PC-9 (cell line): ENCODE data around the gene BCHE. TPM values are rescaled to one million over a fixed set of nuclear protein-coding genes. Genes with fewer than 3 reads are reported as not detected.

Experiments used
- BruUV-seq: library from RNA; stranded (reverse); fragments of 400-500 nt; replicated peaks from 2 replicates; lab custom pipeline; 2021; lab: Mats Ljungman, UMichigan
- CTCF ChIA-PET: fragments of 300-600 bp; sonication (Branson Sonifier 250); formaldehyde crosslinking; loops from one replicate; lab custom pipeline; 2022; ENCODE audit warnings: antibody characterized with exemption; lab: Charles Lee
- POLR2A ChIA-PET: fragments of 300-600 bp; sonication (Branson Sonifier 250); formaldehyde crosslinking; loops from one replicate; lab custom pipeline; 2022; ENCODE audit warnings: antibody characterized with exemption; ENCODE audit not compliant: unreplicated experiment; lab: Charles Lee
- DNase-seq, 2 experiments: peaks; one replicate each; pipeline versions ENCODE4 v3.0.0 to v3.0.0-alpha.2; 2015 to 2022; ENCODE audit warnings: mixed read lengths in 1 of 2
- H2AFZ ChIP-seq: fragments of 200-600 bp; sonication (generic); 2 replicates; pipeline ENCODE4 v1.8.1; 2017; ENCODE audit warnings: antibody characterized with exemption
- H3F3A ChIP-seq: fragments of 200-600 bp; sonication (generic); 2 replicates; pipeline ENCODE4 v1.8.1; 2017; ENCODE audit warnings: antibody characterized with exemption, mild to moderate bottlenecking, low read depth; ENCODE audit not compliant: insufficient read depth
- H3K27ac ChIP-seq: fragments of 200-600 bp; sonication (generic); 2 replicates; pipeline ENCODE4 v1.6.1; 2016; ENCODE audit warnings: mixed run types
- H3K27me3 ChIP-seq: fragments of 200-600 bp; sonication (generic); 2 replicates; pipeline ENCODE4 v1.6.1; 2016; ENCODE audit warnings: low read depth, mixed run types; ENCODE audit not compliant: insufficient read depth
- H3K36me3 ChIP-seq: fragments of 200-600 bp; sonication (generic); 2 replicates; pipeline ENCODE4 v1.6.1; 2016; ENCODE audit warnings: low read depth, mixed run types
- H3K4me1 ChIP-seq: fragments of 200-600 bp; sonication (generic); replicated peaks from 2 replicates; pipeline ENCODE4 v1.6.1; 2016; ENCODE audit warnings: mixed run types; ENCODE audit not compliant: insufficient read depth
- H3K4me2 ChIP-seq: fragments of 200-600 bp; sonication (generic); 2 replicates; pipeline ENCODE4 v1.6.1; 2017; ENCODE audit warnings: mixed run types
- H3K4me3 ChIP-seq: fragments of 200-600 bp; sonication (generic); 2 replicates; pipeline ENCODE4 v1.6.1; 2016; ENCODE audit warnings: mixed run types
- H3K79me2 ChIP-seq: fragments of 200-600 bp; sonication (generic); 2 replicates; pipeline ENCODE4 v1.6.1; 2017; ENCODE audit warnings: low read depth, mixed run types
- H3K9me2 ChIP-seq: fragments of 200-600 bp; sonication (generic); 2 replicates; pipeline ENCODE4 v1.8.1; 2017; ENCODE audit warnings: mild to moderate bottlenecking; ENCODE audit not compliant: insufficient read depth
- H3K9me3 ChIP-seq: fragments of 200-600 bp; sonication (generic); 2 replicates; pipeline ENCODE4 v1.8.1; 2016; ENCODE audit warnings: low read depth; ENCODE audit not compliant: insufficient read depth
- H4K20me1 ChIP-seq: fragments of 200-600 bp; sonication (generic); 2 replicates; pipeline ENCODE4 v1.8.1; 2017; ENCODE audit not compliant: insufficient read depth
- EZH2 ChIP-seq: fragments of 200-600 bp; sonication (generic); IDR thresholded peaks from 2 replicates; pipeline ENCODE4 v1.8.0; 2017; ENCODE audit warnings: antibody characterized with exemption, low read depth
- intact Hi-C: fragments of 100-400 bp; cut with micrococcal nuclease; formaldehyde crosslinking; loops from one replicate; pipeline ENCODE4 v1.10.0; 2022; ENCODE audit not compliant: unreplicated experiment
- total RNA-seq: library from RNA; stranded (reverse); gene quantifications from 2 replicates; pipeline ENCODE4 v1.2.3, GENCODE V29; 2021
- TF ChIP-seq, protein P1 (sequence below): fragments of 200-600 bp; sonication (generic); conservative IDR thresholded peaks from 2 replicates; pipeline ENCODE4 v1.6.1; 2017; ENCODE audit warnings: mixed run types, antibody characterized with exemption, mild to moderate bottlenecking, moderate library complexity

The BCHE gene
- total RNA-seq, 1 experiment from 2014 or later, result not detected

DNA sequence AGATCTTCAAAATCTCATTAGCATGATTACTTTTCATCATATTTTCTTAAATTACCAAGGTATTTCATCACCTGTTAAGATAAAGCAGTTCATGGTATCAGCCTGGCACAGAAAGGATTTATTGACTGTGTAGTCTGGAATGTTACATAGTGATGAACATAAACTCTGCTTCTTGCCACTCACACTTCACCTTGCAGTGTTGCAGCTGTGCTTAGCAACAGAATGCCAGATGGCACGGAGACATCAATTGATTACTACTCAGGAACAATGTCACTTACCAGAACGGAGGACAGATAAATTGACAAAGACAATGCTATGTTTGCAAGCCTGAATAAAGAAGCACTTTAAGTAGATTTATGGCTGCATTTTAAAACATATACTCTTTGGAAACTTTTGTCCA lies 15.0 kb upstream of the BCHE start:
- H3K9me3 ChIP-seq, result 0 out of 2 replicates have a peak, but pooled peaks cover 3% of the 10 kb centered on the region
- H3F3A ChIP-seq, result no peaks in the 10 kb centered on the region
- H3K4me2 ChIP-seq, result no peak overlapping the region
- DNase-seq, result no peak
- ChIA-PET POLR2A (no interaction called here), CTCF (no interaction called here)
- no peaks in the 10 kb centered on the region for H3K4me1 ChIP-seq
- no peak overlapping the region for H2AFZ ChIP-seq
- no peak overlapping the region for H3K4me3 ChIP-seq
- no peak overlapping the region for H3K27ac ChIP-seq
- TF ChIP-seq EZH2, result no peak
- TF ChIP-seq, protein P1, sequence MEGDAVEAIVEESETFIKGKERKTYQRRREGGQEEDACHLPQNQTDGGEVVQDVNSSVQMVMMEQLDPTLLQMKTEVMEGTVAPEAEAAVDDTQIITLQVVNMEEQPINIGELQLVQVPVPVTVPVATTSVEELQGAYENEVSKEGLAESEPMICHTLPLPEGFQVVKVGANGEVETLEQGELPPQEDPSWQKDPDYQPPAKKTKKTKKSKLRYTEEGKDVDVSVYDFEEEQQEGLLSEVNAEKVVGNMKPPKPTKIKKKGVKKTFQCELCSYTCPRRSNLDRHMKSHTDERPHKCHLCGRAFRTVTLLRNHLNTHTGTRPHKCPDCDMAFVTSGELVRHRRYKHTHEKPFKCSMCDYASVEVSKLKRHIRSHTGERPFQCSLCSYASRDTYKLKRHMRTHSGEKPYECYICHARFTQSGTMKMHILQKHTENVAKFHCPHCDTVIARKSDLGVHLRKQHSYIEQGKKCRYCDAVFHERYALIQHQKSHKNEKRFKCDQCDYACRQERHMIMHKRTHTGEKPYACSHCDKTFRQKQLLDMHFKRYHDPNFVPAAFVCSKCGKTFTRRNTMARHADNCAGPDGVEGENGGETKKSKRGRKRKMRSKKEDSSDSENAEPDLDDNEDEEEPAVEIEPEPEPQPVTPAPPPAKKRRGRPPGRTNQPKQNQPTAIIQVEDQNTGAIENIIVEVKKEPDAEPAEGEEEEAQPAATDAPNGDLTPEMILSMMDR, result no peak
- intact Hi-C loops, result loop anchor here (10.0 kb wide), 3 partner anchors 517 to 1493 kb away; no protein-coding TSS in a partner anchor
- no peaks in the 10 kb centered on the region for H3K79me2 ChIP-seq
- no peaks in the 10 kb centered on the region for H3K36me3 ChIP-seq
- BruUV-seq, result no TSS peak
- H4K20me1 ChIP-seq, result no peaks in the 10 kb centered on the region
- H3K27me3 ChIP-seq, result no peaks in the 10 kb centered on the region
- no peaks in the 10 kb centered on the region for H3K9me2 ChIP-seq

DNA sequence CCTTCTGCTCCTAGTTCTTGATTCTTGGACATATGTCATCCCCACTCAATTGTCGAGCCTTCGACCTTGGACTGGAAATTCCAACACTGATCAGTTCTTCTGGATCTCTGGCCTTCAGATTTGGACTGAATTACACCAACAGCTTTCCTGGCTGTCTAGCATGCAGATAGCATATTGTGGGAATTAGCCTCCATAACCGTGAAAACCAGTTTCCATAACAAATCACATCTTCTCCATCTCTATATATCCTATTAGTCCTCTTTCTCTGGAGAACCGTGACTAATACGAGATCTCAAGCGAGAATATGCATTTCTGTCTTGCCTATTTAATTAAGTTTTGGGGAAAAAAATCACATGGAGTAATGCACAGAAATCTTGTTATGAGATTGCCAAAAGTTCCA lies 8.8 kb upstream of the BCHE start:
- DNase-seq, result no peak
- H3F3A ChIP-seq, result no peaks in the 10 kb centered on the region
- no peaks in the 10 kb centered on the region for H3K79me2 ChIP-seq
- H3K27ac ChIP-seq, result no peak overlapping the region
- no peaks in the 10 kb centered on the region for H3K36me3 ChIP-seq
- intact Hi-C loops, result no loop called here
- no peaks in the 10 kb centered on the region for H3K4me1 ChIP-seq
- no peaks in the 10 kb centered on the region for H3K9me2 ChIP-seq
- TF ChIP-seq, protein P1, result no peak
- no peak for TF ChIP-seq EZH2
- BruUV-seq, result no TSS peak
- H2AFZ ChIP-seq, result no peak overlapping the region
- no peaks in the 10 kb centered on the region for H4K20me1 ChIP-seq
- ChIA-PET POLR2A (no interaction called here), CTCF (no interaction called here)
- H3K4me3 ChIP-seq, result no peak overlapping the region
- no peaks in the 10 kb centered on the region for H3K9me3 ChIP-seq
- H3K27me3 ChIP-seq, result no peaks in the 10 kb centered on the region
- no peak overlapping the region for H3K4me2 ChIP-seq

DNA sequence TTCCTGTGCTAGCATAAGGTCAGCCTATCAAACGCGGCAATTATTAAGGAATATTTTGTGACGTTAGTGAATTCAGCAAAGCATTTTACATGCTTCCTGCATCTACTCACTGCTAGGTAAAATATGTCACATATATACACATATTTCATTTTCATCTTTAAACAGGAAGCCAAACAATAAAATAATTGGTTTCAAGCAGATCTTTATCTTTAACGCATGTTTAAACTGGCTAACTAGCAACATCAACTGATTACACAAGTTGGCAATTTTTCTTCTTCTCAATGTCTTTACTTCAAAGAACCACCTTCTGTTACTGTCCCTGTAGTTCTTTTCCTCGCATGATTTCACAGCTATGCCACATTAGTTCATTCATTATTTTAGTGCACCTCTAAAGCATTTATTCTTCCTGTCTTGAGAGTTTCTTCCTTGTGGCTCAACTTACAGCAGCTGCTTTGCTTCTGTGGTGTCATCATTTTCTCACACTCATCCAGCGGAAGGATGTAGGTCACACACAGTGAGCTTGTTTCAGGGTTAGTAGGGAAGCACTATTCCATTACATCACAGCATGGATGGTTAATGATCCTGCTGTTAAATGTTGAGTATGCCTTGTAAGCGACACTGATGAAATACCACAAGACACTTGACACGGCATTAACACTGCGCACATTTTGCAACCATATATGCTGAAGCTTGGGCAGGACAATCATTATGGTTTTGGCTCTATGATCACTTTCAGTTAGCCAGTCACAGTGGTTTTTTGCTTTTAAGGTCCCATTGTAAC lies 2.3 kb upstream of the BCHE start:
- Histone ChIP-seq H4K20me1 (no peaks in the 10 kb centered on the region), H3F3A (no peaks in the 10 kb centered on the region), H3K27me3 (no peaks in the 10 kb centered on the region), H2AFZ (peak overlapping the region; percentile 50; the same call in 1 of the 2 replicates), H3K27ac (no peak overlapping the region), H3K4me1 (no peaks in the 10 kb centered on the region), H3K9me3 (no peaks in the 10 kb centered on the region), H3K4me3 (no peak overlapping the region), H3K79me2 (no peaks in the 10 kb centered on the region), H3K4me2 (no peak overlapping the region), H3K9me2 (no peaks in the 10 kb centered on the region), H3K36me3 (no peaks in the 10 kb centered on the region)
- CTCF ChIA-PET, result no interaction called here
- intact Hi-C loops, result no loop called here
- TF ChIP-seq EZH2, result no peak
- TF ChIP-seq, protein P1, result no peak
- BruUV-seq, result no TSS peak
- no peak for DNase-seq
- POLR2A ChIA-PET, result no interaction called here
